Measurements from ENCODE around the gene DOCK6. TPM values are rescaled to one million over a fixed set of nuclear protein-coding genes. Genes with fewer than 3 reads are reported as not detected.

DOCK6 gene
- total RNA-seq, 4 donors from 2014 or later = 63.4 to 102 (median 65.6) TPM

- WGBS, 2 donors = 86 to 94% methylated on average over 6 of the region's 6 CpGs
- no peak for DNase-seq (ENCODE audit: low spot score in 2 of 2)
- intact Hi-C loops (cut with DNase I; ENCODE audit: low total_unique reads) = no loop called here
- H3K4me3 ChIP-seq (ENCODE audit: low read depth, poor library complexity, severe bottlenecking) = no peak overlapping the region
- TF ChIP-seq CTCF (IDR thresholded peaks at IDR 0.05) (no peak), POLR2A (IDR thresholded peaks at IDR 0.05) (no peak)
Measured at GRCh38 chr19:11238781-11239376, 23.4 kb downstream of the DOCK6 start.

GRCh38 chr19:11238041-11238440 is 24.3 kb downstream of the DOCK6 start:
- no peak overlapping the region for H3K4me3 ChIP-seq (ENCODE audit: low read depth, poor library complexity, severe bottlenecking)
- intact Hi-C loops (cut with DNase I; ENCODE audit: low total_unique reads) = no loop called here
- DNase-seq (ENCODE audit: low spot score in 2 of 2) = no peak
- TF ChIP-seq POLR2A (IDR thresholded peaks at IDR 0.05) (no peak), CTCF (IDR thresholded peaks at IDR 0.05) (no peak)
- WGBS, 2 donors = 93 to 96% methylated on average over 11 of the region's 11 CpGs

GRCh38 chr19:11237321-11237720 is 25.0 kb downstream of the DOCK6 start:
- 81 to 83% methylated on average over 15 of the region's 15 CpGs for WGBS, 2 donors
- TF ChIP-seq CTCF (IDR thresholded peaks at IDR 0.05) (no peak), POLR2A (IDR thresholded peaks at IDR 0.05) (no peak)
- H3K4me3 ChIP-seq (ENCODE audit: low read depth, poor library complexity, severe bottlenecking) = no peak overlapping the region
- intact Hi-C loops (cut with DNase I; ENCODE audit: low total_unique reads) = no loop called here
- no peak for DNase-seq (ENCODE audit: low spot score in 2 of 2)

GRCh38 chr19:11236324-11237301 is 25.7 kb downstream of the DOCK6 start:
- DNase-seq (ENCODE audit: low spot score in 2 of 2) = no peak
- no peak overlapping the region for H3K4me3 ChIP-seq (ENCODE audit: low read depth, poor library complexity, severe bottlenecking)
- TF ChIP-seq POLR2A (IDR thresholded peaks at IDR 0.05) (no peak), CTCF (IDR thresholded peaks at IDR 0.05) (no peak)
- 90 to 94% methylated on average over 31 of the region's 31 CpGs for WGBS, 2 donors
- intact Hi-C loops (cut with DNase I; ENCODE audit: low total_unique reads) = no loop called here

- no peak for TF ChIP-seq POLR2A (IDR thresholded peaks at IDR 0.05)
- TF ChIP-seq CTCF (IDR thresholded peaks at IDR 0.05) = no peak
- DNase-seq (ENCODE audit: low spot score in 2 of 2) = no peak
- intact Hi-C loops (cut with DNase I; ENCODE audit: low total_unique reads) = no loop called here
- H3K4me3 ChIP-seq (ENCODE audit: low read depth, poor library complexity, severe bottlenecking) = no peak overlapping the region
- WGBS, 2 donors = 75 to 82% methylated on average over 5 of the region's 5 CpGs
Measured at GRCh38 chr19:11234486-11235075, 27.7 kb downstream of the DOCK6 start.
